Placental pericyte (primary cell): ENCODE results near the gene OR13H1. TPM values are rescaled to one million over a fixed set of nuclear protein-coding genes. Genes with fewer than 3 reads are reported as not detected.

ENCODE experiments used
- total RNA-seq: library from RNA; depleted of rRNA; stranded (reverse); fragments of >200 nt; gene quantifications from 2 replicates; pipeline ENCODE4 v1.2.3, GENCODE V29; 2012

Gene OR13H1, protein sequence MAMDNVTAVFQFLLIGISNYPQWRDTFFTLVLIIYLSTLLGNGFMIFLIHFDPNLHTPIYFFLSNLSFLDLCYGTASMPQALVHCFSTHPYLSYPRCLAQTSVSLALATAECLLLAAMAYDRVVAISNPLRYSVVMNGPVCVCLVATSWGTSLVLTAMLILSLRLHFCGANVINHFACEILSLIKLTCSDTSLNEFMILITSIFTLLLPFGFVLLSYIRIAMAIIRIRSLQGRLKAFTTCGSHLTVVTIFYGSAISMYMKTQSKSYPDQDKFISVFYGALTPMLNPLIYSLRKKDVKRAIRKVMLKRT
- total RNA-seq = not detected in 2 replicates

GRCh38 chrX:131543774-131544173 is at the start of gene OR13H1:
TSS of gene OR13H1 (plus strand) at chrX:131544074. CDS start at chrX:131544074, 0 bp downstream.

